Hepatocyte (in vitro differentiated cells): ENCODE results near the gene CDC14B.

ENCODE experiments used
- CTCF ChIP-seq: fragments of 200-600 bp; sonication (generic); IDR thresholded peaks from 2 replicates; pipeline ENCODE4 v1.5.1; 2016; ENCODE audit warnings: antibody characterized with exemption, mild to moderate bottlenecking; ENCODE audit not compliant: poor library complexity
- EZH2 ChIP-seq: fragments of 200-600 bp; sonication (generic); IDR thresholded peaks from 2 replicates; pipeline ENCODE4 v1.6.1; 2016; ENCODE audit warnings: antibody characterized with exemption, mild to moderate bottlenecking, borderline replicate concordance
- EZH2phosphoT487 ChIP-seq: fragments of 200-600 bp; sonication (generic); IDR thresholded peaks from one replicate; pipeline ENCODE4 v1.6.1; 2018; ENCODE audit warnings: antibody characterized with exemption, mild to moderate bottlenecking, low read depth, moderate library complexity; ENCODE audit not compliant: unreplicated experiment, severe bottlenecking

- TF ChIP-seq CTCF (no peak), EZH2 (no peak), EZH2phosphoT487 (no peak)
Measured at GRCh38 chr9:96491880-96492525, 127.6 kb downstream of the CDC14B start.
